ENCODE data around the gene PSME1.

PSME1 gene

GRCh38 chr14:24177041-24177825 lies 41.2 kb downstream of the PSME1 start:
- no peak for DNase-seq

- DNase-seq, result no peak
Measured at GRCh38 chr14:24177891-24178290, 41.9 kb downstream of the PSME1 start.

- no peak for DNase-seq
Measured at GRCh38 chr14:24178399-24179178, 42.6 kb downstream of the PSME1 start.

- no peak for DNase-seq
Measured at GRCh38 chr14:24179294-24179960, 43.4 kb downstream of the PSME1 start.

- no peak for DNase-seq
Measured at GRCh38 chr14:24179961-24180796, 44.2 kb downstream of the PSME1 start.

- DNase-seq, result no peak
Measured at GRCh38 chr14:24181371-24182077, 45.5 kb downstream of the PSME1 start.

- DNase-seq, result no peak
Measured at GRCh38 chr14:24182110-24182882, 46.3 kb downstream of the PSME1 start.

GRCh38 chr14:24183014-24183481 lies 47.1 kb downstream of the PSME1 start:
- DNase-seq, result no peak

- no peak for DNase-seq
Measured at GRCh38 chr14:24184104-24184970, 48.3 kb downstream of the PSME1 start.

- DNase-seq, result no peak
Measured at GRCh38 chr14:24185026-24185425, 49.0 kb downstream of the PSME1 start.

- no peak for DNase-seq
Measured at GRCh38 chr14:24185741-24186140, 49.7 kb downstream of the PSME1 start.

GRCh38 chr14:24186831-24187538 lies 51.0 kb downstream of the PSME1 start:
- DNase-seq, result no peak

GRCh38 chr14:24187539-24187915 lies 51.5 kb downstream of the PSME1 start:
- no peak for DNase-seq
